Measurements from ENCODE around the gene ITGB1BP1. TPM values are rescaled to one million over a fixed set of nuclear protein-coding genes. Genes with fewer than 3 reads are reported as not detected.

ITGB1BP1 gene
- total RNA-seq, 2 donors from 2014 or later, result 29.0 to 34.4 TPM

GRCh38 chr2:9382604-9383235 lies 40.6 kb downstream of the ITGB1BP1 start:
- H3K27ac ChIP-seq, result no peak overlapping the region
- no peak overlapping the region for H3K4me3 ChIP-seq
- DNase-seq (ENCODE audit: low spot score), result no peak
- peaks cover 0 to 28% of the 10 kb centered on the region in 2 donors for H3K4me1 ChIP-seq
- H3K9me3 ChIP-seq, result no peaks in the 10 kb centered on the region
- no peaks in the 10 kb centered on the region for H3K36me3 ChIP-seq
- no peaks in the 10 kb centered on the region for H3K27me3 ChIP-seq
- no peak for TF ChIP-seq CTCF (IDR thresholded peaks at IDR 0.05)

- no peak for TF ChIP-seq CTCF (IDR thresholded peaks at IDR 0.05)
- H3K27me3 ChIP-seq, result no peaks in the 10 kb centered on the region
- no peaks in the 10 kb centered on the region for H3K9me3 ChIP-seq
- H3K4me1 ChIP-seq, result peaks cover 0 to 33% of the 10 kb centered on the region in 2 donors
- peaks cover 1% of the 10 kb centered on the region for H3K36me3 ChIP-seq
- peak; percentile 88 for DNase-seq (ENCODE audit: low spot score)
- H3K27ac ChIP-seq, result peak overlapping the region; percentile 64 to 81
- no peak overlapping the region for H3K4me3 ChIP-seq
These were observed 42.4 kb downstream of the ITGB1BP1 start for GRCh38 chr2:9380702-9381628.

GRCh38 chr2:9379391-9379755 lies 44.0 kb downstream of the ITGB1BP1 start:
- H3K27me3 ChIP-seq, result no peaks in the 10 kb centered on the region
- no peak for TF ChIP-seq CTCF (IDR thresholded peaks at IDR 0.05)
- H3K4me3 ChIP-seq, result no peak overlapping the region
- DNase-seq (ENCODE audit: low spot score), result no peak
- H3K36me3 ChIP-seq, result peaks cover 5% of the 10 kb centered on the region
- no peaks in the 10 kb centered on the region for H3K9me3 ChIP-seq
- peak overlapping the region; percentile 59 to 75 for H3K27ac ChIP-seq
- H3K4me1 ChIP-seq, result peaks cover 0 to 33% of the 10 kb centered on the region in 2 donors

GRCh38 chr2:9378433-9379390 lies 44.6 kb downstream of the ITGB1BP1 start:
- no peak for TF ChIP-seq CTCF (IDR thresholded peaks at IDR 0.05)
- H3K27ac ChIP-seq, result peak overlapping the region; percentile 59 to 75
- H3K4me1 ChIP-seq, result peaks cover 0 to 33% of the 10 kb centered on the region in 2 donors
- no peaks in the 10 kb centered on the region for H3K27me3 ChIP-seq
- DNase-seq (ENCODE audit: low spot score), result peak; percentile 86
- no peak overlapping the region for H3K4me3 ChIP-seq
- H3K9me3 ChIP-seq, result no peaks in the 10 kb centered on the region
- H3K36me3 ChIP-seq, result peaks cover 5% of the 10 kb centered on the region

GRCh38 chr2:9377461-9378097 lies 45.7 kb downstream of the ITGB1BP1 start:
- Histone ChIP-seq H3K27ac (peak overlapping the region; percentile 59 to 75), H3K4me1 (peaks cover 0 to 33% of the 10 kb centered on the region in 2 donors), H3K4me3 (no peak overlapping the region), H3K27me3 (no peaks in the 10 kb centered on the region), H3K9me3 (no peaks in the 10 kb centered on the region), H3K36me3 (peaks cover 10% of the 10 kb centered on the region)
- DNase-seq (ENCODE audit: low spot score), result no peak
- no peak for TF ChIP-seq CTCF (IDR thresholded peaks at IDR 0.05)
